Smooth muscle cell (in vitro differentiated cells): ENCODE measurements around the gene CRYBA4. TPM values are rescaled to one million over a fixed set of nuclear protein-coding genes. Genes with fewer than 3 reads are reported as not detected.

ENCODE experiments used
- DNase-seq: peaks from one replicate; lab custom pipeline; 2025; ENCODE audit not compliant: unreplicated experiment; lab: John Stamatoyannopoulos, UW
- H2AFZ ChIP-seq: fragments of 200-600 bp; sonication (generic); 2 replicates; pipeline ENCODE4 v1.6.0; 2016; ENCODE audit warnings: antibody characterized with exemption, low read depth, mild to moderate bottlenecking
- H3F3A ChIP-seq: fragments of 200-600 bp; sonication (generic); 2 replicates; pipeline ENCODE4 v1.6.0; 2017; ENCODE audit warnings: antibody characterized with exemption, low read depth
- H3K27ac ChIP-seq: fragments of 200-600 bp; sonication (generic); 2 replicates; pipeline ENCODE4 v1.5.1; 2016; ENCODE audit warnings: low read depth, mild to moderate bottlenecking
- H3K27me3 ChIP-seq: fragments of 200-600 bp; sonication (generic); 2 replicates; pipeline ENCODE4 v1.6.1; 2016; ENCODE audit warnings: low read depth, mild to moderate bottlenecking
- H3K36me3 ChIP-seq: fragments of 200-600 bp; sonication (generic); 2 replicates; pipeline ENCODE4 v1.5.1; 2016; ENCODE audit warnings: low read depth
- H3K4me1 ChIP-seq: fragments of 200-600 bp; sonication (generic); 2 replicates; pipeline ENCODE4 v1.5.1; 2016; ENCODE audit warnings: low read depth
- H3K4me2 ChIP-seq: fragments of 200-600 bp; sonication (generic); 2 replicates; pipeline ENCODE4 v1.6.0; 2016; ENCODE audit warnings: mild to moderate bottlenecking
- H3K4me3 ChIP-seq: fragments of 200-600 bp; sonication (generic); 2 replicates; pipeline ENCODE4 v1.5.1; 2016; ENCODE audit warnings: mild to moderate bottlenecking
- H3K79me2 ChIP-seq: fragments of 200-600 bp; sonication (generic); 2 replicates; pipeline ENCODE4 v1.6.0; 2016; ENCODE audit warnings: low read depth, mild to moderate bottlenecking
- H3K9ac ChIP-seq: fragments of 200-600 bp; sonication (generic); 2 replicates; pipeline ENCODE4 v1.6.0; 2016; ENCODE audit warnings: low read depth
- H3K9me3 ChIP-seq: fragments of 200-600 bp; sonication (generic); replicated peaks from 2 replicates; pipeline ENCODE4 v1.5.1; 2016; ENCODE audit warnings: low read depth
- H4K20me1 ChIP-seq: fragments of 200-600 bp; sonication (generic); 2 replicates; pipeline ENCODE4 v1.6.0; 2016; ENCODE audit warnings: low read depth
- CTCF ChIP-seq: fragments of 200-600 bp; sonication (generic); IDR thresholded peaks from 2 replicates; pipeline ENCODE4 v1.5.1; 2017; ENCODE audit warnings: borderline replicate concordance, mild to moderate bottlenecking, antibody characterized with exemption; ENCODE audit not compliant: insufficient read depth, poor library complexity, severe bottlenecking
- WGBS: methylation state at CpG from one replicate; pipeline ENCODE4 v1.1.7; 2016; ENCODE audit warnings: low lambda C conversion rate; 5-methylcytosine and 5-hydroxymethylcytosine counted together
- polyA plus RNA-seq: library from polyadenylated mRNA; unstranded; fragments of >200 nt; fragmentation: Nextera tagmentation; extraction: Ambion mirVana; gene quantifications from 2 replicates; pipeline ENCODE4 v1.2.1, GENCODE V29; 2016
- total RNA-seq: library from RNA; depleted of rRNA; stranded (reverse); fragments of >200 nt; gene quantifications from 2 replicates; pipeline ENCODE4 v1.2.3, GENCODE V29; 2014

Gene CRYBA4
- total and polyA plus RNA-seq, 2 experiments from 2014 or later = 1.8 to 4.9 TPM

GRCh38 chr22:26632422-26633155, 10.8 kb downstream of the CRYBA4 start:
- DNase-seq = no peak
- Histone ChIP-seq H3K9me3 (no peaks in the 10 kb centered on the region), H3K9ac (no peak overlapping the region), H3F3A (no peaks in the 10 kb centered on the region), H3K79me2 (no peaks in the 10 kb centered on the region), H4K20me1 (no peaks in the 10 kb centered on the region), H3K27ac (no peak overlapping the region), H2AFZ (peak overlapping the region; percentile 94), H3K27me3 (no peaks in the 10 kb centered on the region), H3K36me3 (no peaks in the 10 kb centered on the region), H3K4me3 (no peak overlapping the region), H3K4me1 (peaks cover 5% of the 10 kb centered on the region), H3K4me2 (peak overlapping the region; percentile 26)
- WGBS = 60% methylated on average over 8 of the region's 8 CpGs
- no peak for TF ChIP-seq CTCF

- H3K36me3 ChIP-seq = no peaks in the 10 kb centered on the region
- H3K27ac ChIP-seq = no peak overlapping the region
- H3K79me2 ChIP-seq = no peaks in the 10 kb centered on the region
- H3K4me3 ChIP-seq = no peak overlapping the region
- no peaks in the 10 kb centered on the region for H3K27me3 ChIP-seq
- no peak overlapping the region for H3K9ac ChIP-seq
- DNase-seq = no peak
- no peaks in the 10 kb centered on the region for H3K9me3 ChIP-seq
- H4K20me1 ChIP-seq = no peaks in the 10 kb centered on the region
- H3F3A ChIP-seq = no peaks in the 10 kb centered on the region
- no peak overlapping the region for H2AFZ ChIP-seq
- TF ChIP-seq CTCF = no peak
- 97% methylated on average over 3 of the region's 3 CpGs for WGBS
- peaks cover 5% of the 10 kb centered on the region for H3K4me1 ChIP-seq
- H3K4me2 ChIP-seq = no peak overlapping the region
Measured at GRCh38 chr22:26634189-26634588, 12.4 kb downstream of the CRYBA4 start.

GRCh38 chr22:26635117-26635516, 13.4 kb downstream of the CRYBA4 start:
- WGBS = 88% methylated on average over 2 of the region's 2 CpGs
- H3K36me3 ChIP-seq = no peaks in the 10 kb centered on the region

More at GRCh38 chr22:26635117-26635516, 13.4 kb downstream of the CRYBA4 start:
- H3K9me3 ChIP-seq = no peaks in the 10 kb centered on the region
- peaks cover 5% of the 10 kb centered on the region for H3K4me1 ChIP-seq
- no peak for DNase-seq
- no peak overlapping the region for H3K27ac ChIP-seq
- H4K20me1 ChIP-seq = no peaks in the 10 kb centered on the region
- H3K9ac ChIP-seq = no peak overlapping the region
- no peak for TF ChIP-seq CTCF
- no peaks in the 10 kb centered on the region for H3K27me3 ChIP-seq
- no peak overlapping the region for H3K4me3 ChIP-seq
- no peak overlapping the region for H3K4me2 ChIP-seq
- H2AFZ ChIP-seq = no peak overlapping the region
- H3K79me2 ChIP-seq = no peaks in the 10 kb centered on the region
- no peaks in the 10 kb centered on the region for H3F3A ChIP-seq
